Erythroblast (primary cell): ENCODE results near the gene STARD5.

Source experiments
- DNase-seq, 2 experiments: peaks; one replicate each; lab custom pipeline; 2025; lab: John Stamatoyannopoulos, UW
- GATA1 ChIP-seq: IDR thresholded peaks from 2 replicates; pipeline ENCODE4 v1.6.1; 2011; ENCODE audit warnings: low read depth, mild to moderate bottlenecking, control low read depth, low read length, moderate library complexity
- POLR2A ChIP-seq: IDR thresholded peaks from 2 replicates; pipeline ENCODE4 v1.6.1; 2011; ENCODE audit warnings: mild to moderate bottlenecking, low read length

STARD5 gene

GRCh38 chr15:81275711-81276392 lies 48.1 kb downstream of the STARD5 start:
- no peak for DNase-seq
- TF ChIP-seq GATA1 = no peak
- TF ChIP-seq POLR2A = no peak

DNA sequence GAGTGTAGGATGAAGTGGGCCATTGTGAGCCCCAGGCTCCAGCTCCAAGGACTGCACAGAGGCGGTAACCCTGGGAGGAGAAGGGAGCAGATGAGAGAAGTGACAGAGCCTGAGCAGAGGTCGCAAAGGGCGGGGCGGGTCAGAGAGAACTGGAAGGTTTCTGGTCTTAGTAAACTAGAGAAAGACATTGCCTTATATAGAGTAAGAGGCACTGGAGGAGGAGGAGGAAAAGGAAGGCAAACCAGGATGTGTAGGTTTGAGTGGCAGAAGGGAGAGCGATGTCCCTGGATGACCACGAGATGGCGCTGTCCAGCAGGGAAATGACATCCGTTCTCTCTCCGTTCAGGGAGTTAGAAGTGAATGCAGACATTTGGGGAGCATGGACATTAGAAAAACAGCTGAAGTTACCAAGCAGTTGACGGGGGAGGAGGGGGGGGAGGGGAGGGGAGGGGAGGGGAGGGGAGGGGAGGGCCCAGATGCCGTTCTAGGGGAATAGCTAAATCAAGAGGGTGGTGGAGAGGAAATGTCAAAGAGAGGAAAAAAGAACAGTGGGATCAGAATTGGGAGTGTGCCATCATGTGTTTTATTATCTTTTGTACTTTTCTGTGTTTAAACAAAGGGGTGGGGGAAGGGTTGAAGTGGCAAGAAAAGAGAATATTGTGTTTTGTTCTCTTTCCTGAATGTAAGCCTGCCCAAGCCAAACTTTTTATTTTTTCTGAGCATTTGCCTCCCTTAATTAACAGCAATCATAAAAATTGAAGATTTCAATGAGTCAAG lies 48.8 kb downstream of the STARD5 start:
- TF ChIP-seq POLR2A (no peak), GATA1 (no peak)
- peak; percentile 78 to 84 for DNase-seq

DNA sequence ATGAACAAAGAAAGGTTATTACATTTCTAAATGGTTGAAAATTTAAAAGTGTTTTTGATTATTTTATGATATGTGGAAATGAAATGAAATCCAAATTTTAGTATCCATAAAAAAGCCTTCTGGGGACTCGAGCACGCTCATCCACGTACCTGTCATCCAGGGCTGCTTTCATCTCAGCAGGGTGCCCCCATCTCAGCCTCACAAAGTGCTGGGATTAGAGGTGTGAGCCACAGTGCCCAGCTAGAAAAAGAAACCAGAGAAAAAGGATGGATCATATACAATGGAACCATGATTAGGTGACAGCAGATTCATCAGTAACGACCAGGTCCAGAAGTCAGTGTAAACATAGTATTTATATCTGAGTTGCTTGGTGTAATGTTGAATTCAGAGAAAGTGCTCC lies 49.7 kb downstream of the STARD5 start:
- TF ChIP-seq POLR2A = no peak
- no peak for TF ChIP-seq GATA1
- no peak for DNase-seq

- DNase-seq = no peak
- TF ChIP-seq GATA1 = no peak
- no peak for TF ChIP-seq POLR2A
These were observed 50.1 kb downstream of the STARD5 start for GRCh38 chr15:81273855-81274254.

- no peak for DNase-seq
- no peak for TF ChIP-seq GATA1
- TF ChIP-seq POLR2A = no peak
These were observed 50.7 kb downstream of the STARD5 start for GRCh38 chr15:81273200-81273599.

GRCh38 chr15:81271761-81272644 lies 51.9 kb downstream of the STARD5 start:
- DNase-seq = no peak
- no peak for TF ChIP-seq GATA1
- no peak for TF ChIP-seq POLR2A

- DNase-seq = no peak
- TF ChIP-seq GATA1 = no peak
- TF ChIP-seq POLR2A = no peak
These were observed 53.0 kb downstream of the STARD5 start for GRCh38 chr15:81270781-81271491.

- no peak for TF ChIP-seq GATA1
- TF ChIP-seq POLR2A = no peak
- DNase-seq = no peak
These were observed 53.8 kb downstream of the STARD5 start for GRCh38 chr15:81270188-81270587.

- DNase-seq = no peak
- TF ChIP-seq GATA1 (no peak), POLR2A (no peak)
These were observed 54.9 kb downstream of the STARD5 start for GRCh38 chr15:81268881-81269601.

DNA sequence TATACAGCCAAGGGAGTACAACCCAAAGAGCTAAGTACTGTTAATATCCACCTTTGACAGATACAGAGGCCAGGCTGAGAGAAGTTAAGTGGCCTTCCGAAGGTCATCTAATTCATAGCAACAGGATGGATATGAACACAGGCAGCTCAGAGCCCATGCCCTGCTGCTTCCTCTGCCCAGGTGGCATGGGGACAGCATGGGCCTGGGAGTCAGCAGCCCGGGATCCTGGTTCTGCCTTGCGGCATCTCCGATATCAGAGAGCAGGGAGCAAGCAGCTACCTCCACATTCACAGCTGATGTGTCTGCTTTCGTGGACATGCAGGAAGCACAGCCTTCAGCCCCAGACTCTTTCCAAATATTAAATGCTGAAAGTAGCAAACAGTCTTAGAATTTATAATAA lies 55.6 kb downstream of the STARD5 start:
- DNase-seq = no peak
- TF ChIP-seq POLR2A = no peak
- no peak for TF ChIP-seq GATA1

GRCh38 chr15:81265944-81266775 lies 57.8 kb downstream of the STARD5 start:
- TF ChIP-seq GATA1 (peak; percentile 20), POLR2A (no peak)
- DNase-seq = peak; percentile 82 to 89

DNA sequence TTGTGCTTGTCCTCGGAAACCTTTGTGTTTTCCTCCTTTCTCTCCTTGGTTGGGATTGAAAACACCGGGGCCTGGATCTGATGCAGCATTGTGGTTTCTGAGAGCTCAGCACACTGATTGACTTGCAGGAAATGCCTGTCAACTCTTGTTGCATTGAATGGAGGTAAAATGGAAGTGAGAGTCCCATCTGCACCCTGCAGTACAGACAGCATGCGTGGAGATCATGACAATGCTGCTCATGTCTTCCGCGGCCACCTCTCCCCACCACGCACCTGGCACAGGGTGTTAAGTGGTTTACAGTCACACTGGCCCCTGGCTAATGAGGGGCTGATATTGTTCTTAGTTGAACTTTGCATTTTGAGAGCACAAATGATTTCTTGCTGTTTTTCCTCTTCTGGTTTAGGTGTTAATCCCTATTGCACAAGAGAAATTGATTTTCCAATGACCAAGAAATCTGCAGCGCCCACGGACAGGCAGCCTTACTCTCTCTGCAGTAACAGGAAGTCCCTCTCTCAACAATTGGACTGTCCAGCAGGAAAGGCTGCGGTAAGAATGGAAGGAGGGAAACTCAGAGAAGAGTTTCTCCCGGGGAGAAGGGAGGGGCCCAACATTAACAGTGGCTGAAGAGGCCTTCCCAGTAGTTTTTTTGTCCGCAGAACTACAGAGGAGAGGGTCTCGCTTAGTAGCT lies 58.5 kb downstream of the STARD5 start:
- no peak for DNase-seq

More for the DNA sequence above, 58.5 kb downstream of the STARD5 start:
- TF ChIP-seq GATA1 (no peak), POLR2A (no peak)
